Ishikawa (cell line): ENCODE results near the gene MARVELD2.

Experiments
- CREB1 ChIP-seq: IDR thresholded peaks from 2 replicates; pipeline ENCODE4 v1.6.1; 2012; ENCODE audit warnings: low read depth
- EP300 ChIP-seq: IDR thresholded peaks from 2 replicates; pipeline ENCODE4 v1.6.1; 2012; ENCODE audit warnings: borderline replicate concordance
- NFIC ChIP-seq: IDR thresholded peaks from 2 replicates; pipeline ENCODE4 v1.6.1; 2012
- TAF1 ChIP-seq: IDR thresholded peaks from 2 replicates; pipeline ENCODE4 v1.6.1; 2012; ENCODE audit warnings: low read depth, mild to moderate bottlenecking
- YY1 ChIP-seq: IDR thresholded peaks from 2 replicates; pipeline ENCODE4 v1.6.1; 2012; ENCODE audit warnings: low read depth

GRCh38 chr5:69416699-69417098 is 1.8 kb downstream of the MARVELD2 start:
- no peak for TF ChIP-seq EP300
- no peak for TF ChIP-seq CREB1
- TF ChIP-seq NFIC: no peak
- TF ChIP-seq YY1: no peak
- TF ChIP-seq TAF1: no peak
